Measurements from ENCODE around the gene PTGES3L. TPM values are rescaled to one million over a fixed set of nuclear protein-coding genes. Genes with fewer than 3 reads are reported as not detected.

Gene PTGES3L
- total and polyA plus RNA-seq, 10 donors: 0.61 to 1.8 (median 0.93) TPM; not detected in 1

DNA sequence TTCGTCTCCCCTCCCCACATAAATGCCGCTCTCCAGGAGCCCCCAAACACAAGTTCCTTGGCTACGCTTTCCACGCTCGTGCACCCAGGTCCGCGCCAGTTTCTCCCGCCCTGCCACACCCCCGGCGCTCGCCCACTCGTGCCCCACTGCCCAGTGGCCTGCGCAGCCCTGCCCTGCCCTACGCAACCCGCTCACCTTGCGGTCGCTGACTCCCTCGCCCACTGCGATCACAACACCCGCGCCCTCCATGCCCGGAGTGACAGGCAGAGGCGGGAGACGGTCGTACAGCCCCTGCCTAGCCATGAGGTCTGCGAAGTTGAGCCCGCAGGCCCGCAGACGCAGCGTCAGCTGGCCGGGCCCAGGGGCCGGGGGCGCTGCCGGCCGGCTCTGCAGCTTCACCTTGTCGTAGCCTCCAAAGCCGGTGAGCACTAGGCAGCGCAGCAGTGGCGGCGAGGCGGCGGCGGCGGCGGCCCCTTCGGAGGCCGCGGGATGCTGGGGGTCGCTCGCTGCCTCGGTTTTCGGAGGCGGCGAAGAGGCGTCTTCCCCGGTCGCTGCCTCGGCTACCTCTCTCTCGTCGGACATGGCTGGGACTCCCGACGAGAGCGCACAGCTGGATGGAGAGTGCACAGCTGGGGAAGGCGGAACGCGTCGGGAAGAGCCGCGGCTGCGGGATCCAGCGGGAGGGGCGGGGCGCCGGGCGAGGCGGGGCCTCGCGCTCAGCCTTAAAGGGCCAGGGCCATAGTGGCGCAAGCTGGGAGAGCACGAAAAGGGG lies 42.0 kb upstream of the PTGES3L start, which contains the start of gene VAT1:
TSS of gene VAT1 (minus strand) at position 645 of the 772 bp plus-strand sequence. CDS start at position 582, 63 bp downstream.
- Histone ChIP-seq H3K4me3 (peak within 1 kb of the TSS; percentile 84 to 100 (median 98)), H3K9me3 (no peaks in the 10 kb centered on the region), H3K4me1 (peaks cover 16 to 79% (median 58%) of the 10 kb centered on the region in 6 donors), H3K27me3 (replicated peaks in 1 of 7) (no peaks in the 10 kb centered on the region), H3K27ac (peak within 1 kb of the TSS; percentile 61 to 87 (median 83)), H3K36me3 (peaks cover 0 to 14% (median 0%) of the 10 kb centered on the region in 6 donors)
- peak; percentile 61 to 82 (median 80) for TF ChIP-seq POLR2AphosphoS5 (IDR thresholded peaks at IDR 0.05)
- TF ChIP-seq, protein P1, sequence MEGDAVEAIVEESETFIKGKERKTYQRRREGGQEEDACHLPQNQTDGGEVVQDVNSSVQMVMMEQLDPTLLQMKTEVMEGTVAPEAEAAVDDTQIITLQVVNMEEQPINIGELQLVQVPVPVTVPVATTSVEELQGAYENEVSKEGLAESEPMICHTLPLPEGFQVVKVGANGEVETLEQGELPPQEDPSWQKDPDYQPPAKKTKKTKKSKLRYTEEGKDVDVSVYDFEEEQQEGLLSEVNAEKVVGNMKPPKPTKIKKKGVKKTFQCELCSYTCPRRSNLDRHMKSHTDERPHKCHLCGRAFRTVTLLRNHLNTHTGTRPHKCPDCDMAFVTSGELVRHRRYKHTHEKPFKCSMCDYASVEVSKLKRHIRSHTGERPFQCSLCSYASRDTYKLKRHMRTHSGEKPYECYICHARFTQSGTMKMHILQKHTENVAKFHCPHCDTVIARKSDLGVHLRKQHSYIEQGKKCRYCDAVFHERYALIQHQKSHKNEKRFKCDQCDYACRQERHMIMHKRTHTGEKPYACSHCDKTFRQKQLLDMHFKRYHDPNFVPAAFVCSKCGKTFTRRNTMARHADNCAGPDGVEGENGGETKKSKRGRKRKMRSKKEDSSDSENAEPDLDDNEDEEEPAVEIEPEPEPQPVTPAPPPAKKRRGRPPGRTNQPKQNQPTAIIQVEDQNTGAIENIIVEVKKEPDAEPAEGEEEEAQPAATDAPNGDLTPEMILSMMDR (IDR thresholded peaks at IDR 0.05 in 8 of 11, conservative IDR thresholded peaks at IDR 0.05 in 3 of 11): no peak
- WGBS, 5 donors: 0 to 1% (median 1%) methylated on average over 19 to 80 of the region's 80 CpGs
- intact Hi-C loops (cut with DNase I; ENCODE audit: low total_unique reads): no loop called here
- peak; percentile 94 for DNase-seq

DNA sequence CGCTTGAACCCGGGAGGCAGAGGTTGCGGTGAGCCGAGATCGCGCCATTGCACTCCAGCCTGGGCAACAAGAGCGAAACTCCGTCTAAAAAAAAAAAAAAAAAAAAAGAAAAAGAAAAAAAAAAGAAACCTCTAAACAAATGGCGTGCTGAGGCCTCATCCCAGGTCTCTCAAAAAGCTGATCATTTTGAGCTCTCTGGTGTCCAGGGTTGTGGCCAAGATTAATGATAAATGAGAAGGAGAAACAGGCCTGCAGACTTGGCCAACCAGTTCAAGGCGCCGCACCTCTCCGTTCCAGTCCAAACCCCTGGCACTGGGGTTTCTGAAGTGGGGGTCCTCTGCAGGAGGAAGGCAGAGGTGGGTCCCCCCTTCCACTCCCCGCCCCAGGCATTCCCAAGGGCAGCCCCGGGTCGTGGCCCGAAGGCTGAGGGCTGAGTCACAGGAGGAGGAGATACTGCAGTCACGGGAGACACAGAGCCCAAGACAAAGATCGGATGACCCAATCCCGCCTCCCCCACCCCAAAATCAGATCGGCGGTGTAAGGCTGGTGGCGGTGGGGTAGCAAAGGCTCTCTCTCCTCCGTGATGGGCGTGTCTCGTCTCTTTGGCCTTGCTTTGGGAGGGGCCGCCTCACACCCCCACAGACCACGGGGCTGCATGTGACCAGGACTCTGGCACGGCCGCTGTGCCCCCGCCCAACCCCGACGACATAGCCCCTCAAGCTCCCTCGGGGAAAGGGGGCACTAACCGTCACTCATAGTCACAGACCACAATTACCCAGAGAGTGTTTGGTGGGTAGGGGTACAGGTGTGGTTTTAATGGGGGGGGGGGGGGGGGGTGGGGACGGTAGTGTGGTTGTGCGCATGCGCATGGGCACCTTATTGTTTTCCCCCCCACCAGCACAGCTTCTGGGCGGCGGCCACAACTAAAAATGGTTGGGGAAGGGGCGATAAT lies 41.2 kb upstream of the PTGES3L start:
- Histone ChIP-seq H3K4me1 (peaks cover 20 to 87% (median 63%) of the 10 kb centered on the region in 6 donors), H3K27ac (peak overlapping the region; percentile 61 to 87 (median 83)), H3K27me3 (replicated peaks in 1 of 7) (no peaks in the 10 kb centered on the region), H3K9me3 (no peaks in the 10 kb centered on the region), H3K4me3 (peak overlapping the region; percentile 84 to 100 (median 98)), H3K36me3 (peaks cover 0 to 23% (median 0%) of the 10 kb centered on the region in 6 donors)
- TF ChIP-seq POLR2AphosphoS5 (IDR thresholded peaks at IDR 0.05) (peak; percentile 18 to 45 (median 22)), POLR2A (IDR thresholded peaks at IDR 0.05) (no peak)
- WGBS, 5 donors: 17 to 36% (median 23%) methylated on average over 25 to 36 of the region's 40 CpGs
- DNase-seq: peak; percentile 88
- intact Hi-C loops (cut with DNase I; ENCODE audit: low total_unique reads): no loop called here

DNA sequence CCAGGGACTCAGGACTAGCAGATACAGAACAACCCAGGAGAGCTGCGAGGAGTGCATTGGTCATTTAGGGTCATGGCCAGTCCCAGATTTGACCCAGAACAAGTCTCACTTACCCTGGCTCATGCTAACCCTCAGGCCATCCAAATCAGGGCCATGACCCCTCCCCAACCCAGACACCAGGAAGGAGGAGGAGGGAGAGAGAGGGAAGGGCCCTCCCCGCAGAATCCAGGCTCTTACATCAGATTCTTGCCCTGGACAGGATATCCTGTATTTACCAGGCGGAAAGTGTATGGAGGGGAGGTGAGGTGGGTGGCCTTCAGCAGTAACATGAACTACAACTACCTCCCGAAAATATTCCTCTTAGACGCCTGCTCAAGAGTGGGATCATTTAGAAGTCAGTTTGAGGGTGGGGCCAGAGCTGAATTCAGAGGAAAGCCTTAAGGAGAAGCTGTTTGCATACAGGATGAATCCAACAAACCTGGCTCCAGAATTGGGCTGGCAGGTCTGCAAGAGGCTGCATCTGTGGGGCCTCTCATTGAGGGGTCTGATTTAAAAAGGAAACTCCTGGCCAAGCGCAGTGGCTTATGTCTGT lies 40.2 kb upstream of the PTGES3L start:
- 26 to 66% (median 46%) methylated on average over 6 of the region's 6 CpGs for WGBS, 5 donors

More for the DNA sequence above, 40.2 kb upstream of the PTGES3L start:
- DNase-seq: no peak
- Histone ChIP-seq H3K27ac (peak overlapping the region; percentile 6 to 87 (median 82)), H3K27me3 (replicated peaks in 1 of 7) (no peaks in the 10 kb centered on the region), H3K4me3 (peak overlapping the region in 2 of 8 donors; percentile 96 to 99), H3K4me1 (peaks cover 25 to 91% (median 69%) of the 10 kb centered on the region in 6 donors), H3K9me3 (no peaks in the 10 kb centered on the region), H3K36me3 (peaks cover 0 to 32% (median 0%) of the 10 kb centered on the region in 6 donors)
- intact Hi-C loops (cut with DNase I; ENCODE audit: low total_unique reads): no loop called here
- TF ChIP-seq POLR2AphosphoS5 (IDR thresholded peaks at IDR 0.05): peak in 2 of 3 donors; percentile 25 to 31
- TF ChIP-seq, protein P1 (IDR thresholded peaks at IDR 0.05 in 8 of 11, conservative IDR thresholded peaks at IDR 0.05 in 3 of 11): no peak

Measured in spleen (tissue), 11 donors.